Stomach (tissue), 4 donors: ENCODE measurements around the gene DUSP8.

Experiments used
- CTCF ChIP-seq, 7 experiments: fragments of 450-650 bp in 4 of 7; fragments of 200-600 bp in 3 of 7; sonication (generic) in 3 of 7; IDR thresholded peaks; one replicate each; pipeline ENCODE4 v1.5.1; 2016 to 2019; ENCODE audit warnings: antibody characterized with exemption in 7 of 7, control low read depth in 2 of 7, mild to moderate bottlenecking in 1 of 7
- EP300 ChIP-seq: sonication (generic); formaldehyde crosslinking; IDR thresholded peaks from one replicate; pipeline ENCODE4 v1.6.1; 2017; ENCODE audit warnings: antibody characterized with exemption
- POLR2AphosphoS5 ChIP-seq, 3 donors: sonication (generic); formaldehyde crosslinking; IDR thresholded peaks; one replicate each; pipeline ENCODE4 v1.6.1; 2016; ENCODE audit warnings: antibody characterized with exemption in 3 of 3

- TF ChIP-seq POLR2AphosphoS5 (IDR thresholded peaks at IDR 0.05) (no peak), CTCF (IDR thresholded peaks at IDR 0.05) (no peak), EP300 (no peak)
These were observed 57.6 kb downstream of the DUSP8 start for GRCh38 chr11:1514336-1515061.
